Measurements from ENCODE around the gene PP2D1. TPM values are rescaled to one million over a fixed set of nuclear protein-coding genes. Genes with fewer than 3 reads are reported as not detected.

PP2D1 gene
- total and polyA plus RNA-seq, 9 of the 15 experiments (the other 6 are each of a cell fraction or from before 2014, with no cell fraction given) = 0.07 to 0.10 TPM; not detected in 7

DNA sequence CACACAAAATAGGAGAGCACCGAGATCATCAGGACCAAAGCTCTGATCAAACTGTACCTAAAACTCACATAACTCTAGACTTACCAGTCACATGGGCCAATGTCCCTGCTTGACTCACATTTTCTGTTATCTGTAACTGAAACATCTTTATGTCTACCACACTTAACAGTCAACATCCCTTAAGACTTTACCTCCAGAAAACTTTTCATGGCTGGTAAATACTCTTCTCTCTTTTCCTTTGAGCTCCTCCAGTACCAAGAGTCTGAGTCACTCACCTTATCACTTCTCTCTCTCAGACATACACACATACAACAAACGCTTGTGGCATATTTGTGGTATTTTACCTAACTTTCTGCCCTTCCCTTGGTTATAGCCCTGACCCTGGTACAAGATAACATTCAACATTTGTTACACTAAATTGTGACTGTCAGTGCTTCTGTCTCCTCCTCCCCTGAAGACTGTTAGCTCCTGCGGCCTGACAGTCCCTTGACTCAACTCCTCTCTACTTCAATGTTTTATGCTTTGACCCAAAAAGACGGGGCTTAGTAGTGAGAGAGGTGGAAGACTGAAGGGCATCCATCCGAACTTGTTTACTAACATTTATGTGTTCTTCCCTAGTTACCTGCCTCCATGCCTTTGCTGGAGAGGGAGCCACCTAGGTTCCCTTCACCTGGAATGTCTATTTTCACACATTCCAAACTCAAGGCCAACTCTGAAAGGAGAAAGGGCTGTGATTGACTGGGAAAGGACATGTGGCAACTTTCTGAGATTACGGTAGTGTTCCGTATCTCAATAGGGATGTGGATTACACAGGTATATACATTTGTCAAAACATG lies 74.4 kb downstream of the PP2D1 start:
- ChIA-PET CTCF (ENCODE audit: low intra/inter-chr PET ratio) (no interaction called here), POLR2A (interaction anchor here (0.7 to 2.2 kb wide), 6 partner anchors 8 to 1380 kb away, joined by 3 to 15 read pairs (median 4); partner anchors contain the start of gene SGO1)
- intact Hi-C loops (cut with micrococcal nuclease) (loop anchor here (1.0 kb wide), 1 partner anchor 9 kb away; no protein-coding TSS in a partner anchor), in situ Hi-C loops (cut with MboI) (no loop called here)
- H3K4me1 ChIP-seq (replicated peaks in 1 of 2; ENCODE audit: control insufficient read depth in 2 of 2, insufficient read depth in 2 of 2, low read length in 2 of 2) = peaks cover 13 to 33% of the 10 kb centered on the region in 2 experiments
- no peaks in the 10 kb centered on the region for H3K9me3 ChIP-seq (replicated peaks; ENCODE audit: control insufficient read depth, insufficient read depth, low read depth, low read length)
- H3K4me3 ChIP-seq = no peak overlapping the region
- no peaks in the 10 kb centered on the region for H3K79me2 ChIP-seq (ENCODE audit: control insufficient read depth, insufficient read depth, low read length)
- peak overlapping the region; percentile 60 for H3K4me2 ChIP-seq (ENCODE audit: insufficient read depth, low read length)
- no peaks in the 10 kb centered on the region for H3K36me3 ChIP-seq (ENCODE audit: control insufficient read depth, insufficient read depth, low read length)
- H2AFZ ChIP-seq (ENCODE audit: low read depth, low read length) = peak overlapping the region; percentile 85
- 17% methylated on average over 7 of the region's 7 CpGs for WGBS (ENCODE audit: insufficient coverage, low coverage, missing lambda C conversion rate)
- H3K9ac ChIP-seq (ENCODE audit: insufficient read depth in 1 of 2, low read depth in 2 of 2, low read length in 2 of 2) = peak overlapping the region in 1 of 2 experiments; percentile 35; a peak in 1 of 4 replicates
- BruUV-seq (replicated peaks) = no TSS peak
- no peaks in the 10 kb centered on the region for H3K9me1 ChIP-seq (ENCODE audit: control insufficient read depth, insufficient read depth, low read length)
- FAIRE-seq = peak; percentile 83
- ATAC-seq = peak; percentile 71
- no peaks in the 10 kb centered on the region for H3K27me3 ChIP-seq (ENCODE audit: control insufficient read depth in 2 of 2, insufficient read depth in 2 of 2, low read length in 2 of 2)
- H4K20me1 ChIP-seq (replicated peaks; ENCODE audit: control insufficient read depth, insufficient read depth, low read length) = no peaks in the 10 kb centered on the region
- H3K27ac ChIP-seq (ENCODE audit: extremely low read depth, low read depth, low read length) = peak overlapping the region; percentile 56
- DNase-seq (ENCODE audit: extremely low read depth in 1 of 4, low spot score in 3 of 4) = peak; percentile 27 to 80 (median 51)
- TF ChIP-seq SMARCC2 (IDR thresholded peaks at IDR 0.05; ENCODE audit: low read depth) (peak; percentile 81), ZNF253 (CRISPR knock-in tag; conservative IDR thresholded peaks at IDR 0.05) (no peak), HEY1 (CRISPR knock-in tag; IDR thresholded peaks at IDR 0.05; ENCODE audit: borderline replicate concordance) (peak; percentile 73; the same call in 1 of the 2 replicates), ZNF507 (tag; conservative IDR thresholded peaks at IDR 0.05) (no peak), RFX1 (IDR thresholded peaks at IDR 0.05) (no peak), ZBTB5 (IDR thresholded peaks at IDR 0.05) (no peak), NR4A1 (CRISPR knock-in tag; IDR thresholded peaks at IDR 0.05) (no peak), NR4A1 (tag; IDR thresholded peaks at IDR 0.05) (0 out of 2 replicates have a peak, but pooled peaks have one; percentile 38), ZNF217 (CRISPR knock-in tag; IDR thresholded peaks at IDR 0.05) (no peak), LCOR (CRISPR knock-in tag; IDR thresholded peaks at IDR 0.05) (0 out of 2 replicates have a peak, but pooled peaks have one; percentile 86), SPI1 (IDR thresholded peaks at IDR 0.05; ENCODE audit: borderline replicate concordance, low read depth, low read length) (no peak), ZNF277 (CRISPR knock-in tag; IDR thresholded peaks at IDR 0.05; ENCODE audit: borderline replicate concordance) (no peak)
- TF ChIP-seq, protein P1, sequence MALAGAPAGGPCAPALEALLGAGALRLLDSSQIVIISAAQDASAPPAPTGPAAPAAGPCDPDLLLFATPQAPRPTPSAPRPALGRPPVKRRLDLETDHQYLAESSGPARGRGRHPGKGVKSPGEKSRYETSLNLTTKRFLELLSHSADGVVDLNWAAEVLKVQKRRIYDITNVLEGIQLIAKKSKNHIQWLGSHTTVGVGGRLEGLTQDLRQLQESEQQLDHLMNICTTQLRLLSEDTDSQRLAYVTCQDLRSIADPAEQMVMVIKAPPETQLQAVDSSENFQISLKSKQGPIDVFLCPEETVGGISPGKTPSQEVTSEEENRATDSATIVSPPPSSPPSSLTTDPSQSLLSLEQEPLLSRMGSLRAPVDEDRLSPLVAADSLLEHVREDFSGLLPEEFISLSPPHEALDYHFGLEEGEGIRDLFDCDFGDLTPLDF (CRISPR knock-in tag; IDR thresholded peaks at IDR 0.05) = no peak
- TF ChIP-seq, protein P2, sequence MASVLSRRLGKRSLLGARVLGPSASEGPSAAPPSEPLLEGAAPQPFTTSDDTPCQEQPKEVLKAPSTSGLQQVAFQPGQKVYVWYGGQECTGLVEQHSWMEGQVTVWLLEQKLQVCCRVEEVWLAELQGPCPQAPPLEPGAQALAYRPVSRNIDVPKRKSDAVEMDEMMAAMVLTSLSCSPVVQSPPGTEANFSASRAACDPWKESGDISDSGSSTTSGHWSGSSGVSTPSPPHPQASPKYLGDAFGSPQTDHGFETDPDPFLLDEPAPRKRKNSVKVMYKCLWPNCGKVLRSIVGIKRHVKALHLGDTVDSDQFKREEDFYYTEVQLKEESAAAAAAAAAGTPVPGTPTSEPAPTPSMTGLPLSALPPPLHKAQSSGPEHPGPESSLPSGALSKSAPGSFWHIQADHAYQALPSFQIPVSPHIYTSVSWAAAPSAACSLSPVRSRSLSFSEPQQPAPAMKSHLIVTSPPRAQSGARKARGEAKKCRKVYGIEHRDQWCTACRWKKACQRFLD (CRISPR knock-in tag; IDR thresholded peaks at IDR 0.05) = no peak

Data from K562 (cell line).